Inferior parietal cortex (tissue), 1 donor: ENCODE data around the gene HEATR5A.
"Not testable (repeated sequence)": the region's sequence is repeated elsewhere in the genome, so short reads cannot be mapped to it uniquely, and the experiment has no call there.

Experiments used
- DNase-seq: peaks from one replicate; pipeline ENCODE4 v3.0.0-alpha.2; 2016; ENCODE audit errors: extremely low spot score

The HEATR5A gene

GRCh38 chr14:31257554-31258426, 162.6 kb downstream of the HEATR5A start:
- not testable (repeated sequence) for DNase-seq

- no peak for DNase-seq
Observed at GRCh38 chr14:31257244-31257553, 163.2 kb downstream of the HEATR5A start.

GRCh38 chr14:31256534-31257243, 163.7 kb downstream of the HEATR5A start:
- DNase-seq = no peak

- not testable (repeated sequence) for DNase-seq
Observed at GRCh38 chr14:31255918-31256317, 164.4 kb downstream of the HEATR5A start.

GRCh38 chr14:31255286-31255685, 165.1 kb downstream of the HEATR5A start:
- DNase-seq = no peak

- DNase-seq = no peak
Observed at GRCh38 chr14:31253746-31254471, 166.4 kb downstream of the HEATR5A start.

GRCh38 chr14:31252865-31253264, 167.5 kb downstream of the HEATR5A start:
- DNase-seq = no peak

- DNase-seq = no peak
Observed at GRCh38 chr14:31251028-31251958, 169.1 kb downstream of the HEATR5A start.

GRCh38 chr14:31244626-31245025, 175.7 kb downstream of the HEATR5A start:
- no peak for DNase-seq

- no peak for DNase-seq
Observed at GRCh38 chr14:31243860-31244259, 176.5 kb downstream of the HEATR5A start.

- not testable (repeated sequence) for DNase-seq
Observed at GRCh38 chr14:31242161-31242940, 178.0 kb downstream of the HEATR5A start.
